OCI-LY3 (cell line): ENCODE results near the gene EHBP1.

Source experiments
- EZH2phosphoT487 ChIP-seq: fragments of 200-600 bp; shearing (Covaris generic); IDR thresholded peaks from 2 replicates; pipeline ENCODE4 v1.6.1; 2018; ENCODE audit warnings: antibody characterized with exemption, mixed run types, low read depth
- TF ChIP-seq, protein P1 (sequence below): fragments of 200-600, 300-600 bp; sonication (generic); IDR thresholded peaks from 2 replicates; pipeline ENCODE4 v1.5.1; 2014; ENCODE audit warnings: antibody characterized with exemption, low read length, low read depth

GRCh38 chr2:62705007-62705829, at the start of gene EHBP1:
- TF ChIP-seq, protein P1, sequence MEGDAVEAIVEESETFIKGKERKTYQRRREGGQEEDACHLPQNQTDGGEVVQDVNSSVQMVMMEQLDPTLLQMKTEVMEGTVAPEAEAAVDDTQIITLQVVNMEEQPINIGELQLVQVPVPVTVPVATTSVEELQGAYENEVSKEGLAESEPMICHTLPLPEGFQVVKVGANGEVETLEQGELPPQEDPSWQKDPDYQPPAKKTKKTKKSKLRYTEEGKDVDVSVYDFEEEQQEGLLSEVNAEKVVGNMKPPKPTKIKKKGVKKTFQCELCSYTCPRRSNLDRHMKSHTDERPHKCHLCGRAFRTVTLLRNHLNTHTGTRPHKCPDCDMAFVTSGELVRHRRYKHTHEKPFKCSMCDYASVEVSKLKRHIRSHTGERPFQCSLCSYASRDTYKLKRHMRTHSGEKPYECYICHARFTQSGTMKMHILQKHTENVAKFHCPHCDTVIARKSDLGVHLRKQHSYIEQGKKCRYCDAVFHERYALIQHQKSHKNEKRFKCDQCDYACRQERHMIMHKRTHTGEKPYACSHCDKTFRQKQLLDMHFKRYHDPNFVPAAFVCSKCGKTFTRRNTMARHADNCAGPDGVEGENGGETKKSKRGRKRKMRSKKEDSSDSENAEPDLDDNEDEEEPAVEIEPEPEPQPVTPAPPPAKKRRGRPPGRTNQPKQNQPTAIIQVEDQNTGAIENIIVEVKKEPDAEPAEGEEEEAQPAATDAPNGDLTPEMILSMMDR = no peak
- TF ChIP-seq EZH2phosphoT487 = no peak
